Superior temporal gyrus (tissue), 1 donor: ENCODE data around the gene WDR45B.

ENCODE experiments used
- DNase-seq: peaks from one replicate; pipeline ENCODE4 v3.0.0-alpha.2; 2016; ENCODE audit errors: extremely low spot score

Gene WDR45B

GRCh38 chr17:82677353-82677925 lies 29.2 kb upstream of the WDR45B start:
- no peak for DNase-seq

- no peak for DNase-seq
Measured at GRCh38 chr17:82675476-82676245, 27.4 kb upstream of the WDR45B start.

GRCh38 chr17:82674656-82675475 lies 26.6 kb upstream of the WDR45B start:
- peak; percentile 94 for DNase-seq

GRCh38 chr17:82670661-82671450 lies 22.6 kb upstream of the WDR45B start:
- no peak for DNase-seq

GRCh38 chr17:82668631-82669099 lies 20.4 kb upstream of the WDR45B start:
- DNase-seq: peak; percentile 84

GRCh38 chr17:82668024-82668630 lies 19.9 kb upstream of the WDR45B start:
- no peak for DNase-seq

GRCh38 chr17:82667668-82668000 lies 19.4 kb upstream of the WDR45B start:
- no peak for DNase-seq

- no peak for DNase-seq
Measured at GRCh38 chr17:82666931-82667667, 18.9 kb upstream of the WDR45B start.

GRCh38 chr17:82665891-82666290 lies 17.6 kb upstream of the WDR45B start:
- no peak for DNase-seq

GRCh38 chr17:82665217-82665616 lies 17.0 kb upstream of the WDR45B start:
- DNase-seq: no peak

GRCh38 chr17:82664701-82665182 lies 16.5 kb upstream of the WDR45B start:
- peak; percentile 52 for DNase-seq

- DNase-seq: no peak
Measured at GRCh38 chr17:82664276-82664575, 16.0 kb upstream of the WDR45B start.

GRCh38 chr17:82663381-82664275 lies 15.4 kb upstream of the WDR45B start:
- no peak for DNase-seq

GRCh38 chr17:82662711-82663261 lies 14.5 kb upstream of the WDR45B start:
- DNase-seq: no peak

GRCh38 chr17:82661717-82662683 lies 13.8 kb upstream of the WDR45B start:
- no peak for DNase-seq

- DNase-seq: no peak
Measured at GRCh38 chr17:82659886-82660285, 11.6 kb upstream of the WDR45B start.

- no peak for DNase-seq
Measured at GRCh38 chr17:82658796-82659452, 10.7 kb upstream of the WDR45B start.

- DNase-seq: no peak
Measured at GRCh38 chr17:82658331-82658730, 10.1 kb upstream of the WDR45B start.
